B cell (primary cell): ENCODE data around the gene MELK. TPM values are rescaled to one million over a fixed set of nuclear protein-coding genes. Genes with fewer than 3 reads are reported as not detected.

Experiments used
- ATAC-seq: fragments of 200-7000 bp; cut with Tn5 transposase; one replicate; pipeline ENCODE4 v1.10.0; 2021; ENCODE audit warnings: low read depth, mild to moderate bottlenecking, moderate number of reproducible peaks, moderate library complexity
- CTCF ChIA-PET: fragments of 350-600 bp; sonication (Branson Sonifier 250); formaldehyde crosslinking; loops from one replicate; lab custom pipeline; 2021; ENCODE audit warnings: antibody characterized with exemption, inconsistent platforms; lab: Charles Lee
- POLR2A ChIA-PET: fragments of 350-600 bp; sonication (Branson Sonifier 250); formaldehyde crosslinking; loops from one replicate; lab custom pipeline; 2021; ENCODE audit warnings: antibody characterized with exemption; lab: Charles Lee
- DNase-seq: peaks from one replicate; pipeline ENCODE4 v3.0.0; 2013
- H2AFZ ChIP-seq: 2 replicates; pipeline ENCODE4 v1.6.1; 2012; ENCODE audit warnings: mild to moderate bottlenecking, low read depth, low read length; ENCODE audit not compliant: insufficient read depth, poor library complexity, severe bottlenecking
- H3K27ac ChIP-seq, 2 donors: 1 replicate in 1 of 2; 2 replicates in 1 of 2; pipeline ENCODE4 v1.5.1; 2012 to 2013; ENCODE audit warnings: low read length in 2 of 2, mild to moderate bottlenecking in 2 of 2, moderate library complexity in 1 of 2
- H3K27me3 ChIP-seq, 4 experiments: fragments of 200-600 bp in 1 of 4; sonication (generic) in 1 of 4; replicated peaks in 1 of 4; 1 replicate in 2 of 4; 2 replicates in 2 of 4; pipeline versions ENCODE4 v1.6.1 to v1.7.0; 2013 to 2016; ENCODE audit warnings: low read length in 3 of 4, mild to moderate bottlenecking in 2 of 4, mixed read lengths in 1 of 4, moderate library complexity in 1 of 4; ENCODE audit not compliant: insufficient read depth in 4 of 4, control insufficient read depth in 3 of 4; ENCODE audit errors: control extremely low read depth in 1 of 4
- H3K36me3 ChIP-seq, 2 experiments: replicated peaks in 1 of 2; 1 replicate in 1 of 2; 2 replicates in 1 of 2; pipeline versions ENCODE4 v1.6.1 to v1.7.1; 2013; ENCODE audit warnings: low read length in 1 of 2; ENCODE audit not compliant: insufficient read depth in 2 of 2, control insufficient read depth in 1 of 2; ENCODE audit errors: control extremely low read depth in 1 of 2, extremely low read depth in 1 of 2
- H3K4me1 ChIP-seq, 2 donors: fragments of 200-600 bp in 1 of 2; sonication (generic) in 1 of 2; 1 replicate in 1 of 2; 2 replicates in 1 of 2; pipeline versions ENCODE4 v1.5.1 to v1.6.1; 2013 to 2017; ENCODE audit warnings: low read length in 2 of 2; ENCODE audit not compliant: control insufficient read depth in 2 of 2, insufficient read depth in 2 of 2
- H3K4me2 ChIP-seq: replicated peaks from 2 replicates; pipeline ENCODE3; 2012; ENCODE audit warnings: mild to moderate bottlenecking, low read depth, low read length; ENCODE audit not compliant: poor library complexity, severe bottlenecking
- H3K4me3 ChIP-seq, 5 experiments: fragments of 200-600 bp in 1 of 5; sonication (generic) in 1 of 5; 1 replicate in 3 of 5; 2 replicates in 2 of 5; pipeline versions ENCODE4 v1.5.1 to v1.7.0; 2011 to 2016; ENCODE audit warnings: low read length in 4 of 5, mild to moderate bottlenecking in 4 of 5, low read depth in 2 of 5, control low read depth in 1 of 5, moderate library complexity in 1 of 5; ENCODE audit not compliant: insufficient read depth in 1 of 5; ENCODE audit errors: control extremely low read depth in 1 of 5, extremely low read depth in 1 of 5
- H3K79me2 ChIP-seq: fragments of 200-600 bp; sonication (generic); one replicate; pipeline ENCODE4 v1.6.0; 2016; ENCODE audit warnings: low read length; ENCODE audit not compliant: control insufficient read depth, insufficient read depth
- H3K9ac ChIP-seq: fragments of 200-600 bp; sonication (generic); 2 replicates; pipeline ENCODE4 v1.6.1; 2017; ENCODE audit warnings: mild to moderate bottlenecking, low read length, moderate library complexity
- H3K9me3 ChIP-seq, 3 donors: one replicate each; pipeline versions ENCODE4 v1.6.1 to v1.7.1; 2013; ENCODE audit warnings: low read length in 2 of 3; ENCODE audit not compliant: control insufficient read depth in 2 of 3, insufficient read depth in 1 of 3; ENCODE audit errors: control extremely low read depth in 1 of 3
- H4K20me1 ChIP-seq: 2 replicates; pipeline ENCODE4 v1.6.0; 2012; ENCODE audit warnings: mild to moderate bottlenecking, low read length; ENCODE audit not compliant: insufficient read depth, control insufficient read depth, poor library complexity, severe bottlenecking
- H3K27ac Mint-ChIP-seq: one replicate; pipeline ENCODE4 v1.8.0; 2021; ENCODE audit warnings: mixed read lengths
- H3K27me3 Mint-ChIP-seq: one replicate; pipeline ENCODE4 v1.8.0; 2021; ENCODE audit warnings: mixed read lengths
- H3K4me1 Mint-ChIP-seq: one replicate; pipeline ENCODE4 v1.8.0; 2021; ENCODE audit warnings: mixed read lengths
- H3K4me3 Mint-ChIP-seq: one replicate; pipeline ENCODE4 v1.8.0; 2021; ENCODE audit warnings: mixed read lengths
- H3K9me3 Mint-ChIP-seq: one replicate; pipeline ENCODE4 v1.8.0; 2022; ENCODE audit warnings: mixed read lengths; ENCODE audit not compliant: insufficient read depth
- CTCF ChIP-seq: fragments of 200-600 bp; IDR thresholded peaks from one replicate; pipeline ENCODE4 v1.8.0; 2022; ENCODE audit warnings: antibody characterized with exemption, mild to moderate bottlenecking
- EZH2 ChIP-seq: IDR thresholded peaks from 2 replicates; pipeline ENCODE4 v1.6.1; 2012; ENCODE audit warnings: borderline replicate concordance, low read depth, mild to moderate bottlenecking, moderate library complexity, low read length; ENCODE audit not compliant: insufficient read depth, poor library complexity, severe bottlenecking
- WGBS: methylation state at CpG from one replicate; pipeline ENCODE4 v1.1.5; 2013; ENCODE audit warnings: missing lambda C conversion rate; ENCODE audit not compliant: insufficient coverage; 5-methylcytosine and 5-hydroxymethylcytosine counted together
- intact Hi-C: fragments of 100-400 bp; cut with micrococcal nuclease; formaldehyde crosslinking; loops from one replicate; pipeline ENCODE4 v1.10.0; 2022
- polyA plus RNA-seq: library from polyadenylated mRNA; depleted of rRNA; stranded (reverse); fragments of >200 nt; gene quantifications from 2 replicates; pipeline ENCODE4 v1.2.3, GENCODE V29; 2012
- total RNA-seq, 2 donors: library from RNA; stranded (reverse); fragments of 120-200 nt in 1 of 2; gene quantifications; 1 replicate in 1 of 2; 2 replicates in 1 of 2; pipeline versions ENCODE4 v1.2.3 to v1.2.4, GENCODE V29; 2013 to 2022

MELK gene
- total and polyA plus RNA-seq, 2 donors (not counting 1 experiment from before 2014, with no cell fraction given), result 0.17 to 0.18 TPM

- Mint-ChIP-seq H3K9me3 (no peaks in the 10 kb centered on the region), H3K4me1 (no peaks in the 10 kb centered on the region), H3K4me3 (no peak overlapping the region), H3K27me3 (no peaks in the 10 kb centered on the region), H3K27ac (no peak overlapping the region)
- H3K36me3 ChIP-seq, result no peaks in the 10 kb centered on the region
- ChIA-PET POLR2A (no interaction called here), CTCF (interaction anchor here (1.4 kb wide), 1 partner anchor 135 kb away, joined by 4 read pairs; no protein-coding TSS in a partner anchor)
- no peak overlapping the region for H3K4me2 ChIP-seq
- TF ChIP-seq EZH2, result no peak
- no peak overlapping the region for H3K9ac ChIP-seq
- H4K20me1 ChIP-seq, result no peaks in the 10 kb centered on the region
- no peak overlapping the region for H2AFZ ChIP-seq
- ATAC-seq (no peak), DNase-seq (no peak)
- H3K9me3 ChIP-seq, result no peaks in the 10 kb centered on the region
- H3K79me2 ChIP-seq, result no peaks in the 10 kb centered on the region
- no peaks in the 10 kb centered on the region for H3K27me3 ChIP-seq
- no peaks in the 10 kb centered on the region for H3K4me1 ChIP-seq
- no peak overlapping the region for H3K4me3 ChIP-seq
- intact Hi-C loops, result no loop called here
- 92% methylated on average over 6 of the region's 7 CpGs for WGBS
- H3K27ac ChIP-seq, result no peak overlapping the region
Measured at GRCh38 chr9:36542355-36542754, 30.3 kb upstream of the MELK start.

- WGBS, result 100% methylated on average over 2 of the region's 7 CpGs
- H3K4me3 Mint-ChIP-seq, result no peak overlapping the region
- H3K27me3 Mint-ChIP-seq, result peaks cover 12% of the 10 kb centered on the region
- H3K4me3 ChIP-seq, result no peak overlapping the region
- H3K27me3 ChIP-seq, result no peaks in the 10 kb centered on the region
- intact Hi-C loops, result no loop called here
- no peaks in the 10 kb centered on the region for H3K4me1 Mint-ChIP-seq
- no peak overlapping the region for H3K4me2 ChIP-seq
- no peaks in the 10 kb centered on the region for H3K9me3 ChIP-seq
- ChIA-PET CTCF (interaction anchor here (1.3 to 1.4 kb wide), 2 partner anchors 94 to 136 kb away, joined by 4 to 5 read pairs; no protein-coding TSS in a partner anchor), POLR2A (interaction anchor here (0.6 kb wide), 2 partner anchors 10 to 230 kb away, joined by 7 read pairs; no protein-coding TSS in a partner anchor)
- H3K9me3 Mint-ChIP-seq, result no peaks in the 10 kb centered on the region
- H2AFZ ChIP-seq, result no peak overlapping the region
- ATAC-seq (no peak), DNase-seq (no peak)
- H3K79me2 ChIP-seq, result no peaks in the 10 kb centered on the region
- no peaks in the 10 kb centered on the region for H4K20me1 ChIP-seq
- H3K27ac Mint-ChIP-seq, result no peak overlapping the region
- TF ChIP-seq EZH2 (no peak), CTCF (no peak)
- no peak overlapping the region for H3K9ac ChIP-seq
- no peaks in the 10 kb centered on the region for H3K4me1 ChIP-seq
- H3K36me3 ChIP-seq, result no peaks in the 10 kb centered on the region
- H3K27ac ChIP-seq, result no peak overlapping the region
Measured at GRCh38 chr9:36543916-36544315, 28.8 kb upstream of the MELK start.
